ENCODE measurements around the gene P3H1. TPM values are rescaled to one million over a fixed set of nuclear protein-coding genes. Genes with fewer than 3 reads are reported as not detected.
A peak's percentile ranks its signal among the peaks of the same experiment; 100 is the strongest.
"Not testable (repeated sequence)": the region's sequence is repeated elsewhere in the genome, so short reads cannot be mapped to it uniquely, and the experiment has no call there.

Gene P3H1
- total RNA-seq, 1 donor from 2014 or later = 178 TPM

- H3K4me1 Mint-ChIP-seq (ENCODE audit: unreplicated experiment) = peaks cover 11% of the 10 kb centered on the region
- peaks cover 84% of the 10 kb centered on the region for H3K36me3 Mint-ChIP-seq (ENCODE audit: low read depth, unreplicated experiment)
- TF ChIP-seq, protein P1, sequence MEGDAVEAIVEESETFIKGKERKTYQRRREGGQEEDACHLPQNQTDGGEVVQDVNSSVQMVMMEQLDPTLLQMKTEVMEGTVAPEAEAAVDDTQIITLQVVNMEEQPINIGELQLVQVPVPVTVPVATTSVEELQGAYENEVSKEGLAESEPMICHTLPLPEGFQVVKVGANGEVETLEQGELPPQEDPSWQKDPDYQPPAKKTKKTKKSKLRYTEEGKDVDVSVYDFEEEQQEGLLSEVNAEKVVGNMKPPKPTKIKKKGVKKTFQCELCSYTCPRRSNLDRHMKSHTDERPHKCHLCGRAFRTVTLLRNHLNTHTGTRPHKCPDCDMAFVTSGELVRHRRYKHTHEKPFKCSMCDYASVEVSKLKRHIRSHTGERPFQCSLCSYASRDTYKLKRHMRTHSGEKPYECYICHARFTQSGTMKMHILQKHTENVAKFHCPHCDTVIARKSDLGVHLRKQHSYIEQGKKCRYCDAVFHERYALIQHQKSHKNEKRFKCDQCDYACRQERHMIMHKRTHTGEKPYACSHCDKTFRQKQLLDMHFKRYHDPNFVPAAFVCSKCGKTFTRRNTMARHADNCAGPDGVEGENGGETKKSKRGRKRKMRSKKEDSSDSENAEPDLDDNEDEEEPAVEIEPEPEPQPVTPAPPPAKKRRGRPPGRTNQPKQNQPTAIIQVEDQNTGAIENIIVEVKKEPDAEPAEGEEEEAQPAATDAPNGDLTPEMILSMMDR (IDR thresholded peaks at IDR 0.05; ENCODE audit: unreplicated experiment) = no peak
- no peak overlapping the region for H3K4me3 Mint-ChIP-seq (ENCODE audit: unreplicated experiment)
- DNase-seq (ENCODE audit: low spot score) = no peak
- no peak overlapping the region for H3K27ac Mint-ChIP-seq (ENCODE audit: unreplicated experiment)
- H3K9me3 Mint-ChIP-seq (ENCODE audit: unreplicated experiment) = peaks cover 4% of the 10 kb centered on the region
- peaks cover 9% of the 10 kb centered on the region for H3K27me3 Mint-ChIP-seq (ENCODE audit: unreplicated experiment)
Observed at GRCh38 chr1:42753070-42753469, 13.8 kb downstream of the P3H1 start.

DNA sequence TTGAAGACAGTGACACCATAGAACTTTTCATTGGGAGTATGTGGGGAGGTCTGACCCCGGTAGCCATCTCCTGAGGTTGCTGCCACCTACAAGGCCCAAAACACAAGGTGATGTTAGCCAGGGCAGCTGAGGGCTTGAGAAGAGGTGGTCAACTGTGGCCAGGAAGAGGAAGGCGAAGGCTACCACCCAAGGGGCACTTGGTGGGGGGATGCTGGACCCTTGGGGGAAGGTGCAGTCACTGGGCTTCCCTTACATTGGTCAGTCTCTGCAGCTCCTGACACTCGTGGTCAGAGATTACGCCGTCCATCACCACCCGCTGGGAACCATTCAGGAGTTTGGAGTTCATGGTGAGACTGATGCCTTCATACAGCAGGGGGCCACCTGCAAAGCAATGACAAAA lies 14.5 kb downstream of the P3H1 start:
- H3K27me3 Mint-ChIP-seq (ENCODE audit: unreplicated experiment) = peaks cover 8% of the 10 kb centered on the region
- peak overlapping the region; percentile 37 for H3K4me3 Mint-ChIP-seq (ENCODE audit: unreplicated experiment)
- H3K4me1 Mint-ChIP-seq (ENCODE audit: unreplicated experiment) = peaks cover 7% of the 10 kb centered on the region
- H3K36me3 Mint-ChIP-seq (ENCODE audit: low read depth, unreplicated experiment) = peaks cover 78% of the 10 kb centered on the region
- H3K27ac Mint-ChIP-seq (ENCODE audit: unreplicated experiment) = no peak overlapping the region
- TF ChIP-seq, protein P1 (IDR thresholded peaks at IDR 0.05; ENCODE audit: unreplicated experiment) = no peak
- DNase-seq (ENCODE audit: low spot score) = no peak
- peaks cover 4% of the 10 kb centered on the region for H3K9me3 Mint-ChIP-seq (ENCODE audit: unreplicated experiment)

DNA sequence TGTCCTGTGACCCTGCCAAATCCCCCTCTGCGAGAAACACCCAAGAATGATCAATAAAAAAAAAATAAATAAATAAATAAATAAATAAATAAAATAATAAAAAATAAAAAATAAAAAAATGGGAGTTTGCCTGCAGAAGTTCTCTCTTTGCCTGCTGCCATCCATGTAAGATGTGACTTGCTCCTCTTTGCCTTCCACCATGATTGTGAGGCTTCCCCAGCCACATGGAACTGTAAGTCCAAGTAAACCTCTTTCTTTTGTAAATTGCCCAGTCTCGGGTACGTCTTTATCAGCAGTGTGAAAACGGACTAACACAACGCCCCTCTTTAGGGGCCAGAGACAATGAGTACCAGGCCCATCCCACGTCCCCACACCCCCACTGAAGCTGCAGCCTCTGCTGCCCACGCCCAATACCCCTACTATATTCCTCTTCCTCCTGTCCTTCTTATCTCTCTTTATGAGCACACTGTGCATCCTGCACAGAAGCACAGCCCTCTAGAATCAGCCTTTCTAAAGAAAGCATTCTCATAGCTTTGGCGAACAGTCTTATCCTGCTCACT lies 15.2 kb downstream of the P3H1 start:
- DNase-seq (ENCODE audit: low spot score); H3K27me3 Mint-ChIP-seq (ENCODE audit: unreplicated experiment); H3K9me3 Mint-ChIP-seq (ENCODE audit: unreplicated experiment); H3K4me1 Mint-ChIP-seq (ENCODE audit: unreplicated experiment): not testable (repeated sequence)
- H3K27ac Mint-ChIP-seq (ENCODE audit: unreplicated experiment) = peak overlapping the region; percentile 40
- peak overlapping the region; percentile 35 for H3K4me3 Mint-ChIP-seq (ENCODE audit: unreplicated experiment)
- peaks cover 73% of the 10 kb centered on the region for H3K36me3 Mint-ChIP-seq (ENCODE audit: low read depth, unreplicated experiment)

DNA sequence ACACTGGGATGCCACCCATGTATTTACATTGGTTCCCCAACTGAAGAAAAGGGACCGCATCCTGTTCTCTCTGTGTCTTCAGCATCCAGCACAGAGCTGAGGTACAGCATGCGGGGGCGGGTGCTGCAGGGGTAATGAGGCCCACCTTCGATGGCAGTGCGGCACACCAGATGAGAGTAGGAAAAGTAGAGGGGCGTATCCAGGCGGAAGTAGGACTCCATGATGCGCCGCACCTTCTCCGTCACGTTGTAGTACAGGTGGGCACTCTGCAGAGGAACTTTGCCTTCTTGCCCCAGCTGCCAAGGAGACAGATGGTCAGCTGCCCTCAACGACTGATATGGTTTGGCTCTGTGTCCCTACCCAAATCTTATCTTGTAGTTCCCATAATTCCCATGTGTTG lies 16.8 kb downstream of the P3H1 start:
- DNase-seq (ENCODE audit: low spot score) = no peak
- TF ChIP-seq, protein P1 (IDR thresholded peaks at IDR 0.05; ENCODE audit: unreplicated experiment) = no peak
- Mint-ChIP-seq H3K4me1 (ENCODE audit: unreplicated experiment) (no peaks in the 10 kb centered on the region), H3K9me3 (ENCODE audit: unreplicated experiment) (peaks cover 4% of the 10 kb centered on the region), H3K4me3 (ENCODE audit: unreplicated experiment) (peak overlapping the region; percentile 77), H3K27me3 (ENCODE audit: unreplicated experiment) (peaks cover 11% of the 10 kb centered on the region), H3K36me3 (ENCODE audit: low read depth, unreplicated experiment) (peaks cover 69% of the 10 kb centered on the region), H3K27ac (ENCODE audit: unreplicated experiment) (peak overlapping the region; percentile 64)

DNA sequence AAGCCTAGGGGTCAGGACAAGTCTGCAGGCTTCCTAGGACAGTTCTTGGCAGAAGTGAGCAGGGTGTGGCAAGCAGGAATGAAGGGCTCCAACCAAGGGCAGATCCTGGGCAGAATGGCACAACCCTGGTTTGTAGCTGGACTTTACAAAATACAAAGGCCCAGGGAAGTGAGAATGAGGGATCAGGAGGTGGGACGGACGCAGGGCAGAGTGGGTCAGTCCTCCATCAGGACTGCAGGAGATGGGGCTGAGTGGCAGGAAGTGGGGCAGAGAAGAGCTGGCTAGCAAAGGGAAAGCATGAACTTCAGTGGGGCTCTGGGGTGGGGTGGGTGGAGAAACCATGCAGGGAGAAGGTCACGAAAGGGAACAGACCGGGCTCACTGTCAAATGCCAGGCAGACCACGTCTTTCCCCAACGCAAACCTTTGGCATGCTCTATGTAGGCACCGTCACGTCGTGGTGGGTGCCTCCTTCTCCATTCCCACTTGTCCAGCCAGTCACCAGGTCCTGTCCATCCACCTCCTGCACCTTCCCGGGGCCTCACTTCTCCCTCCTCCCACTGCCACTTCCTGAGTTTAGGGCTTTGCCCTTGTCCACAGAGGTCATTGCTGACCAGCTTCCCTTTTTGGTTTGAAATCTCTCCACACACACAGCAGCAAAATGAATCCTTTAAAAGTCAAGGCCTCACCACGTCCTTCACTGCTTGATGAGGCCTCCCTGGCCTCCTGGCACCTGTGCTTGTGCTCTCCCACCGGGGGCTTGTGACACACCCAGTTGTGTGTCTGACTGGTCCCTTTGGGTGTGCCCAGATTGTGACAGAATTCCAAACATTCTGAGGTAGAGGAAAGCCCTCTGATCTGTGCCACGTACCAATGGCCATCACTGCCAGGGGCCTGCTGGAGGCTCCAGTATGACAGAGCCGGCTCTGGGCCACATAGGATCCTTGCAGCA lies 18.1 kb downstream of the P3H1 start:
- Mint-ChIP-seq H3K4me1 (ENCODE audit: unreplicated experiment) (no peaks in the 10 kb centered on the region), H3K27ac (ENCODE audit: unreplicated experiment) (no peak overlapping the region), H3K27me3 (ENCODE audit: unreplicated experiment) (peaks cover 9% of the 10 kb centered on the region), H3K36me3 (ENCODE audit: low read depth, unreplicated experiment) (peaks cover 60% of the 10 kb centered on the region), H3K9me3 (ENCODE audit: unreplicated experiment) (peaks cover 4% of the 10 kb centered on the region), H3K4me3 (ENCODE audit: unreplicated experiment) (peak overlapping the region; percentile 81)
- no peak for DNase-seq (ENCODE audit: low spot score)
- TF ChIP-seq, protein P1 (IDR thresholded peaks at IDR 0.05; ENCODE audit: unreplicated experiment) = no peak

All from endothelial cell (in vitro differentiated cells).